NCI-H2171 (cell line): ENCODE data around the gene ADD1.

ENCODE experiments used
- DNase-seq: peaks from one replicate; lab custom pipeline; 2025; lab: John Stamatoyannopoulos, UW

Gene ADD1

GRCh38 chr4:2804973-2805501, 38.6 kb upstream of the ADD1 start:
- DNase-seq: no peak

GRCh38 chr4:2805712-2806389, 37.8 kb upstream of the ADD1 start:
- no peak for DNase-seq

DNA sequence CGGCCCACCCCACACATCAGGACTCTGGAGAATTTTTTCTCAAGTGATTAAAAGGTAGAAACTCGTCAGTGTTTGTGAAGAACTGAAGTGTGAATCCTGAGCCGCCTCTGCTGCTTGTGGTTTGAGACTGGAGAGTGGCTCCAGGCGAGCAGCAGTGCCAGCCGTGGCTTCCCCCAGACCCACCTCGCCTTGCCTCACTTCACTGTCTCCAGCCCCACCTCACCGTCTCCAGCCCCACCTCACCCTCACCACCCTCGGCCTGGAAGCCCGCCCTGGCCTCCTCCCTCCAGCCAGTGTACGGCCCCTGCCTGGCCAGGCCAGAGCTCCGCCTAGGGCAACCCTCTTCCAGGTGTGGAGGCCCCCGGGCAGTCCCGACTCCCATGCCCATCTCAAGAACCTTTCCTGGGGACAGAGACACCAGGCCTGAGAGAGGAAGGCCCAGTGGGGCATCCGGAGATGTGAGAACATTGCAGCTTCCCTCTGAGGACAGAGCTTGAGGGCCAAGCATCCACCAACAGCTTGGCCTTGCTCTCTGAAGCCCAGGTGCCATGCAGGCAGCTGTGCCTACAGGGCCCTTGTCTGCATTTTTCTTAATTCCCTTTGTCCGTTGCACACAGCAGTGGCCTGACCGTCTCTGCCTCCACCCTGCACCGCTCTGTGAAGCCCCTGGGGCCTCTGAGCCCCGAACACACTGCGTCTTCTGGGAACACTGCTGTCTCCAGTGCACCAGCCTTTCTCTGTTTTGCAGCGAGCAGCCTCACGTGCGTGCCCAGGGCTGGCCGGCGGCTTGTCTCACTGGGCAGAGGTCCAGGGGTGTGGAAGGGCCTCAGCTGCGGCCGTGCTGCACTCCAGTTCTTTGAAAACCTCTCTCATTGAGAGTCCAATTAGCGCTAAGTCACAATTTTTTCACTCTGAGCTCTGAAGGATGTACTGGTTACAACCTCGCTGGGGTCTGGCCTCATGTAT, 37.0 kb upstream of the ADD1 start:
- DNase-seq: no peak

- DNase-seq: no peak
Observed at GRCh38 chr4:2807571-2807970, 36.1 kb upstream of the ADD1 start.

DNA sequence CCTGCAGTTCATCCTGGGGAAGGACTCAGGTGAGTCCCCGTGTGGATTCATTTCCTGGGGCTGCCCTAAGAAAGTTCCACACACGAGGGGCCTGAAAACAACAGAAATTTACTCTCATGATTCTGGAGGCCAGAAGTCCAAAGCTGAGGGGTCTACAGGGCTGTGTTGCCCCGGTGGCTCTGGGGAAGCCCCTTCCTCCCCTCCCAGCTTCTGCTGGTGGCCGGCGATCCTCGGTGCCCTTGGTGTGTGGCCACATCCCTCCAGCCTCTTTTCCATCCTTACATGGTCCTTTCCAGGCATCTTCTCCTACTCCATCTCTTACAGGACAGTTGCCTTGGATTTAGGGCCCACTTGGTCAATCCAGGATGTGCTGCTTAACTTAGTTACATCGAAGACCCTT, 35.6 kb upstream of the ADD1 start:
- DNase-seq: no peak

DNA sequence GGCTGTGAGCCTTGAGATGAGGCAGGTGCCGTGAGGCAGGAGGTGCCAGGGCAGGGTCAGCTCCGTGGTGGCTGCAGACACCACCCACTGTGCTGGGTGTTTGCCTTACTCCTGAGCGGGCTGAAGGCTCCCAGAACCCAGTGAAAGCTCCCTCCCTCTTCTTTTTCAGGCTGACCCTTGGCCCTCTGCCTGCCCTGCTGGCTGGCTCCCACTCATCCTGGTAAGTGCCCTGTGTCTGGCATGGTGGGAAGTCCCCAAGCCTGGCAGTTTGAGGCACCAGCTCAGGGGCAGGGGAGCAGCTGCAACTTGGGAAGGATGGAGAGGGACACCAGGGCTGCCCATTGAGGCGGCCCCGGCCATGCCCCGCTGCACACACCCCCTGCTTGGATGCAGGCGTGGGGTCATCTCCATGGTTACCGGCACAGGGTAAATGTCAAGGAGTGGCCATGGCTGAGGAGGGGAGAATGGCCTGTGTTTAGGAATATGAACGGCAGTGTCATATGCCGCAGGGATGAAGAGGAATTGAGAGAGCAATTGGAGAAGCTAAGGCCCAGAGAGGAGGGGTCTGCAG, 33.9 kb upstream of the ADD1 start:
- no peak for DNase-seq

DNA sequence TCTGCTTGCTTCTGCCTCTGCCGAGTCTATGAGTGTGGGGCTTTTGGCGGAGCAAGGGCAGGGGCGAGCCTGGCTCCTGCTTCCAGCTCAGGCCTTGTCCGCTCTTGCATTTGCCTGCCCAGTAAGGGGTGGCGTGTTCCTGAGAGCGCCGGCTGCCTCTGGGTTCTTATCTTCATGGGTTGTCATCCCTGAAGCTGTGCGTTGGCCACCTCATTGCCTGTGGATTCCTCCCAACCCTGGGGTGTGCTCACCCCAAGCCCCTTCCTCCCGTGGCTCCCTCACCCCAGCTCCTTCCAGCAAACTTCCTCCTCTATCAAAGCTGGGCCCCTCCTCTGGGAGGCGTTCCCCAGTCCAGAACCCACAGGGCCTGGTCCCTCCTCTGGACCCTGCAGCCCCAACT, 33.3 kb upstream of the ADD1 start:
- no peak for DNase-seq

DNA sequence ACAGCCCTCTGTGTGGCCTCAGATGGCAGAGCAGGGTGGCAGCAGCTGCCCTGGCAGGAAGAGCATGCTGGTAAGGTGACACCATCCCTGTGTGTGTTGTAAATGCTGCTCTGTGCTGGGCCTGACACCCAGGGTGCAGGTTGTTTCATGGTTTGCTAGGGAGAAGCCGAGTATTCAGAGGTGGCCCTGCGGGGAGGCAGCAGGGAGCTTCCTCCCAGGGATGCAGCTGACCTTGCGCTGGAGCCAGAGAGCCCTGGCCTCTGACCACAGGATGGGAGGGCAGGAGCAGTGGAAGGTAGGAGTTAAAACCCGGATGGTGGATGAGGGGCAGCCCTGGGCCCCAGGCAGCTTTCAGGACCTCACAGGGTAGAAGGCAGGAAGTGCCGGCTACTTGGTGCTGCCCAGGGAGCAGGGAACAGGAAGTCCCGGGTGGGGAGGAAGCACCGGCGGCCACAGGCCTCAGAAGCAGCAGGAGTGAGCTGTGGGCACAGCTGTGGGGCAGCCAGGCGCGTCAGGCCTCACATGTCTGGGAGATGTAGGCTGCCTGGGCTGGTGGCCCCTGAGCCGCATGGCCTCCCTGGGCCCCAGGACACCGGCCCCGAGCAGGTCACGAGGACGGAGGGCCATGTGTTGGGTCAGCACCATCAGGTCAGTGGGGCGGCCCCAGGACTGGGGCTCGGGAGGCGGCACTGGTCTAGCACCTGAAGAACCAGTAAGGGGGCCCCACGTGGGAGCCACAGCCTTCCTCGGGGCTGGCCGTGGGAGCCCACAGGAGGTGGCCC, 31.6 kb upstream of the ADD1 start:
- DNase-seq: no peak

- DNase-seq: no peak
Observed at GRCh38 chr4:2812612-2813354, 30.9 kb upstream of the ADD1 start.

DNA sequence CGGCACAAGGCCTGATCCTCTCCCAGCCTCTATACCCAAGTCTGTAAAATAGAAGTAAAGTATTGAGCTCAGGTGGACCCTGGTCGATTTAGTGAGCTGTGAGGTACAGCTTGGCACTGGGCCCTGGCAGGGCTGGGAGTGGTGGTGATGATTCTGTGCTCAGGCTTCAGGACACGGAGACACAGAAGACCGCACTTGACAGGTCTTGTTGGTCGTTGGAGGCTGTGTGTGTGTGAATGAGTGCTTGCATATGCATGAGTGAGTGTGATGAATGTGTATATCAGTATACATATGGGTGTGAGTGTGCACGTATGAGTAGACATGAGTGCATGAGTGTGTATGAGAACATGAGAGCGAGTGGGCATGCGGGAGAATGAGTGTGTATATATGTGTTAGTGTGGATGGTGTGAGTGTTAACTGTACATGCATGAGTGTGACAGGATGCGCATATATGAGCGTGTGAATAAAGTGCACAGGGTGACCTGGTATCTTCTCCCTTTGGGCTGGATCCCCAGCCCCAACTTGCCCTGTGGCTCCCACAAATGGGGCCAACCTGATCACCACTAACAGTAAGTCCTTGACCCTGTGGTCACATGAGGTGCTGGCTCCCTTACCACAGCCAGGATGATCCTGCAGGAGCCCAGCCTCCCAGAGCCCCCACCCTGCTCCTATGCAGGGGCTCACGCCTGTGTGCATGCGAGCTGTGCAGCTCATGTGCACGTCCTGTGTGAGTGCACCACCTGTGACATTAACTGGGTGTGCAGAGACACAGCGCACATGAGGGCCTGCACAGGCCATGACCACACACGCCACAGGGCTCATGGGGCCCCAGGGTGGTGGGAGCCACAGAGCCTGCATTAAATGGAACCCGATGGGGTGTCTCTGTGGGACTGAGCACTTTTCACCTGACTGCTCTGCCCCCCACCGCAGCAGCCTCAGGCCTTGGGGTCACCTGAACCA, 29.9 kb upstream of the ADD1 start:
- DNase-seq: no peak

DNA sequence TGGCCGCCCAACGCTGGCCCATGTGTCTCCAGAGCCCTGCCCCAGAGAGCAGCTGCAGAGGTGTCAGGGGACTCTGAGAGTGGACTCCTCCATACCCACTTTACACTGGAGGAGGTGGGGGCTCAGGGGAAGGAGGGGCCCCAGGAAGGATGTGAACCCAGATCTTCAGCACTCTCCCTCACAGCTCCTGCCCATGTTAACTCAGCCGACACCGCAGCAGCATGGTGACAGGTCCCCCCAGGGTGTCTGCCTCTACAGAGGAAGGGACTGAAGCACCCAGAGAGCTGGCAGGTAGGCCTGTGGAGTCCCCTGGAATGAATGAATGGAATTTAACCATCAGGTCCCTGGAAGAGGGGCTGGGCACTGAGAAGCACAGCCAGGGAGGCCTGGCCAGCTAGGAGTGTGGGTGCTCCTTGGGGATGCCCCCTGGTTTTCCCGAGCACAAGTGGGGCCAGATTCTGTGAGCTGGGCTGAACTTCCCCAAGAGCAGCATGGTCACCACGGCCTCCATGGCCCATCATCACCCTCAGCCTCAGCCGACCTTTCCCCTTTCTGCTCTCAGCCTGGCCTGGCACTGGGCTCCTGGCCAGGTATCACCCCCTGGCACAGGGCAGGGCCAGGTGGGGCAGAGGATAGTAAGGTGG, 28.9 kb upstream of the ADD1 start:
- no peak for DNase-seq

GRCh38 chr4:2816401-2816954, 27.2 kb upstream of the ADD1 start:
- DNase-seq: no peak

- no peak for DNase-seq
Observed at GRCh38 chr4:2817137-2817536, 26.5 kb upstream of the ADD1 start.

- peak; percentile 29 for DNase-seq
Observed at GRCh38 chr4:2817701-2818350, 25.8 kb upstream of the ADD1 start.

- DNase-seq: no peak
Observed at GRCh38 chr4:2818351-2818939, 25.2 kb upstream of the ADD1 start.

GRCh38 chr4:2819244-2820215, 24.1 kb upstream of the ADD1 start:
- DNase-seq: no peak
